Uterus (tissue), 4 donors: Measurements from ENCODE around the gene UBR7. TPM values are rescaled to one million over a fixed set of nuclear protein-coding genes. Genes with fewer than 3 reads are reported as not detected.

Experiments
- DNase-seq, 2 donors: peaks; one replicate each; pipeline ENCODE4 v3.0.0-alpha.2; 2019 to 2020
- H3K27ac ChIP-seq, 2 donors: fragments of 200-600 bp; sonication (generic); 1 replicate in 1 of 2; 2 replicates in 1 of 2; pipeline ENCODE4 v1.5.1; 2016 to 2018
- H3K27me3 ChIP-seq, 2 donors: fragments of 200-600 bp; sonication (generic); one replicate each; pipeline ENCODE4 v1.5.1; 2018 to 2019; ENCODE audit warnings: control low read depth in 1 of 2
- H3K36me3 ChIP-seq, 2 donors: fragments of 200-600 bp; sonication (generic); one replicate each; pipeline ENCODE4 v1.5.1; 2019; ENCODE audit warnings: control low read depth in 1 of 2
- H3K4me1 ChIP-seq, 2 donors: fragments of 200-600 bp; sonication (generic); one replicate each; pipeline ENCODE4 v1.5.1; 2018 to 2019; ENCODE audit warnings: control low read depth in 1 of 2
- H3K4me3 ChIP-seq, 2 donors: fragments of 200-600 bp; sonication (generic); 1 replicate in 1 of 2; 2 replicates in 1 of 2; pipeline ENCODE4 v1.5.1; 2018 to 2019; ENCODE audit warnings: mild to moderate bottlenecking in 1 of 2
- H3K9me3 ChIP-seq, 2 donors: fragments of 200-600 bp; sonication (generic); one replicate each; pipeline ENCODE4 v1.5.1; 2019; ENCODE audit warnings: control low read depth in 1 of 2
- POLR2A ChIP-seq, 2 donors: fragments of 450-650 bp; IDR thresholded peaks; one replicate each; pipeline ENCODE4 v1.6.1; 2016; ENCODE audit warnings: antibody characterized with exemption in 2 of 2, mild to moderate bottlenecking in 1 of 2, moderate library complexity in 1 of 2
- intact Hi-C: fragments of 100-400 bp; cut with DNase I; formaldehyde crosslinking; loops from one replicate; pipeline ENCODE4 v1.15.1; 2023; ENCODE audit warnings: low total_unique reads
- total RNA-seq, 4 donors: library from RNA; depleted of rRNA in 3 of 4; stranded (reverse); fragments of >200 nt in 3 of 4; gene quantifications; one replicate each; pipeline versions ENCODE4 v1.1.0 to v1.2.4, GENCODE V29; 2014 to 2023
- TF ChIP-seq, protein P1 (sequence below), 4 experiments: fragments of 200-600 bp in 2 of 4; fragments of 450-650 bp in 2 of 4; sonication (generic) in 2 of 4; IDR thresholded peaks; one replicate each; pipeline ENCODE4 v1.5.1; 2016 to 2019; ENCODE audit warnings: antibody characterized with exemption in 4 of 4, mild to moderate bottlenecking in 2 of 4, moderate library complexity in 1 of 4
- donor health status: DM: yes; HTN: yes; CAD: no.

The UBR7 gene
- total RNA-seq, 4 donors from 2014 or later = 15.6 to 55.2 (median 33.1) TPM

DNA sequence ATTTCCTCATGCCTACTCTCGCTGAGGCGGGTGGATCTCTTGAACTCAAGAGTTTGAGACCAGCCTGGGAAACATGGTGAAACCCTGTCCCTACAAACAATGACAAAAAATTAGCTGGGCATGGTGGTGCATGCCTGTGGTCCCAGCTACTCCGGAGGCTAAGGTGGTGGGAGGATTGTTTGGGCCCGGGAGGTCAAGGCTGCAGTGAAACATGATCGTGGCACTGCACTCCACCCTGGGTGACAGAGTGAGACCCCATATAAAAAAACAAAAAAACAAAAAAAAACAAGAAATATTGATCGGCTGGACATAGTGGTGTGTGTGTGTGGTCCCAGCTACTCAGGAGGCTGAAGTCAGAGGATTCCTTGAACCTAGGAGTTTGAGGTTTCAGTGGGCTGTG lies 31.6 kb upstream of the UBR7 start:
- Histone ChIP-seq H3K36me3 (no peaks in the 10 kb centered on the region), H3K27ac (no peak overlapping the region), H3K9me3 (no peaks in the 10 kb centered on the region), H3K27me3 (no peaks in the 10 kb centered on the region), H3K4me1 (no peaks in the 10 kb centered on the region), H3K4me3 (no peak overlapping the region)
- TF ChIP-seq POLR2A (IDR thresholded peaks at IDR 0.05) = no peak
- TF ChIP-seq, protein P1, sequence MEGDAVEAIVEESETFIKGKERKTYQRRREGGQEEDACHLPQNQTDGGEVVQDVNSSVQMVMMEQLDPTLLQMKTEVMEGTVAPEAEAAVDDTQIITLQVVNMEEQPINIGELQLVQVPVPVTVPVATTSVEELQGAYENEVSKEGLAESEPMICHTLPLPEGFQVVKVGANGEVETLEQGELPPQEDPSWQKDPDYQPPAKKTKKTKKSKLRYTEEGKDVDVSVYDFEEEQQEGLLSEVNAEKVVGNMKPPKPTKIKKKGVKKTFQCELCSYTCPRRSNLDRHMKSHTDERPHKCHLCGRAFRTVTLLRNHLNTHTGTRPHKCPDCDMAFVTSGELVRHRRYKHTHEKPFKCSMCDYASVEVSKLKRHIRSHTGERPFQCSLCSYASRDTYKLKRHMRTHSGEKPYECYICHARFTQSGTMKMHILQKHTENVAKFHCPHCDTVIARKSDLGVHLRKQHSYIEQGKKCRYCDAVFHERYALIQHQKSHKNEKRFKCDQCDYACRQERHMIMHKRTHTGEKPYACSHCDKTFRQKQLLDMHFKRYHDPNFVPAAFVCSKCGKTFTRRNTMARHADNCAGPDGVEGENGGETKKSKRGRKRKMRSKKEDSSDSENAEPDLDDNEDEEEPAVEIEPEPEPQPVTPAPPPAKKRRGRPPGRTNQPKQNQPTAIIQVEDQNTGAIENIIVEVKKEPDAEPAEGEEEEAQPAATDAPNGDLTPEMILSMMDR (IDR thresholded peaks at IDR 0.05) = no peak
- intact Hi-C loops = no loop called here
- DNase-seq = no peak

DNA sequence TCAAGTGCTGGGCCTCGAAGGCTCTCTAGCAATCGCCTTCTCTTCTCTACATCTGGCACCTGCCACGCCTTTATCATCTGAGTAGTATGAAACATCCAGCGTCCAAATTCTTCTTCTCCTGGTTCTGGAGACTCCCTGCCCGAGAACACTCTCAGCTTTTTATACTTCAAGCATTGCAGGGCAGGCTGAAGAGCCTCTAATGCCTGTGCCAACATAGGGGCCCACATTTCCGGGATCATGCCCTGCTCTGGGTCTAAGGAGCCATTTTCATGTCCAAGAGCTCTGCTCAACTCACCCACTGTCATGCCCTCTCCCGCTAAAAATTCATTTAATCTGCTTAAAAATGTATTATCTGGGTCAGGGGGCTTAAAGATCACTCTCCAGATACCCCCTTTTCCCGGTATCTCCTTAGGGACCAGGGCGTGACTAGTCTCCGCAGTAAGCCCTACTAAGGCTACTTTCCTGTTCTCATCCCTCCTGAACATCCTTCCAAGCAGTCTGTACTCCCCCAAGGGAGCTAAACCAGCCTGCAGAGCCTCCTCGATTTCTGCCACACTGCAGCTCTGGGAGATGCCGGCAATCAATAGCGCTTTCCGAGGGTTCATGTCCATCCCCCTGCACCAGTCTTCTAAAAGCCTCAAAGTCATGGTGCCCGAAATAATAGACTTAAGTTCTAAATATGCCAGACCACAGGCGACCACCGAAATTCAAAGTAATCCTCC lies 23.3 kb upstream of the UBR7 start:
- TF ChIP-seq, protein P1 (IDR thresholded peaks at IDR 0.05) = no peak
- TF ChIP-seq POLR2A (IDR thresholded peaks at IDR 0.05) = no peak
- DNase-seq = no peak
- peak overlapping the region; percentile 88 for H3K27ac ChIP-seq
- H3K36me3 ChIP-seq = no peaks in the 10 kb centered on the region
- peak overlapping the region; percentile 70 to 95 for H3K4me3 ChIP-seq
- H3K9me3 ChIP-seq = no peaks in the 10 kb centered on the region
- intact Hi-C loops = no loop called here
- no peaks in the 10 kb centered on the region for H3K4me1 ChIP-seq
- H3K27me3 ChIP-seq = no peaks in the 10 kb centered on the region

DNA sequence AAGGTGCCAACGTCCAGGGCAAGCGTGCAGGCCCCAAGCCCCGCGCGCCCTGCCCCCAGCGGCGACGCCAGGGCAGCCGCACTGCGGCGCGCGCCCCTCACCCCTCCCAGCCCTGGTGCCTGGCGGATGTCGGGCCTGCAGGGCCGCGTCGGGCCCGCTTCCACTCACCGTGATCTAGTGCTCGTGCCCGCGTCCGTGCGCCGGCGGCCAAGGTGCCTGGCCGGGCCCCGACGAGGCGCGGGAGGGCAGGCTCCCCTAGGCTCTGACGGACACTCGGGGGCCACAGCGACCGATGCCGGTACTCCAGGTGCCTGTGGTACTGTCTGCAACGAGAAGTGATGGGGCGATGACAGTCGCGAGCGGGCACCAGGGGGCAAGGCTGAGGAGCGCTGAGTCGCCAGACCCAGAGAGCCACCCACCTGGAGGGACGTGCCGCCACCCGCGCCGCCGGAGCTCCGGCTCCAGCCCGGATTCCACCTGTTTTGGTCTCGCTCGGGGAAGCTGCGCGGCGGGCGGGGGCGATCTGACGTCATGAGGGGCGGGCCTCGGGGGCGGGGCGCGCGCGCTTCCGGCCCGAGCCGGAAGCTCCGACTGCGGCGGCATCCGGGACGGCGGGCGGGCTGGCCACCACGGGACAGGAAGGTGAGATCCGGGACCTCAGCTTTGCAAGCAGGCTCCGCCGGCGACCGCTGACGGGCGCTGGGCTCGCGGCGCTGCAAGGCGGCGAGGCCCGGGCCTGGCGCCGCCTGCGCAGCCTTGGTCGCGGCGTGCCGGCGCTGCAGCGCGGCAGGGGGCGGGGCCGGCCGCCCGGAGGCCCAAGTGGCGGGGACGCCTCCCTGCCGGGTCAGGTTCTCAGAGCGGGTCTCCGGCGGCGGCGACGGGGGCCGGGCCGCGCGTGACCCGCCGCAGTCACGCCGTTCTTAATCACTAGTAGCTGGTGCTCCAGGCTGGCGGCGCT lies 22.4 kb upstream of the UBR7 start, which contains the start of the genes LYSET and MOAP1:
Gene LYSET (plus strand): TSS at position 927 of the 958 bp plus-strand sequence. CDS start 89 bp downstream, outside the sequence.
Gene MOAP1 (minus strand): TSS at position 507 of the 958 bp plus-strand sequence. CDS start 655 bp downstream, outside the sequence.
- no peaks in the 10 kb centered on the region for H3K36me3 ChIP-seq
- TF ChIP-seq, protein P1 (IDR thresholded peaks at IDR 0.05) = peak in 2 of 4 experiments; percentile 19 to 29
- TF ChIP-seq POLR2A (IDR thresholded peaks at IDR 0.05) = peak; percentile 35 to 77
- DNase-seq = peak; percentile 83 to 84
- H3K27me3 ChIP-seq = no peaks in the 10 kb centered on the region
- intact Hi-C loops = no loop called here
- H3K4me3 ChIP-seq = peak within 1 kb of the TSS; percentile 70 to 95
- no peaks in the 10 kb centered on the region for H3K9me3 ChIP-seq
- H3K4me1 ChIP-seq = no peaks in the 10 kb centered on the region
- peak within 1 kb of the TSS; percentile 88 for H3K27ac ChIP-seq

DNA sequence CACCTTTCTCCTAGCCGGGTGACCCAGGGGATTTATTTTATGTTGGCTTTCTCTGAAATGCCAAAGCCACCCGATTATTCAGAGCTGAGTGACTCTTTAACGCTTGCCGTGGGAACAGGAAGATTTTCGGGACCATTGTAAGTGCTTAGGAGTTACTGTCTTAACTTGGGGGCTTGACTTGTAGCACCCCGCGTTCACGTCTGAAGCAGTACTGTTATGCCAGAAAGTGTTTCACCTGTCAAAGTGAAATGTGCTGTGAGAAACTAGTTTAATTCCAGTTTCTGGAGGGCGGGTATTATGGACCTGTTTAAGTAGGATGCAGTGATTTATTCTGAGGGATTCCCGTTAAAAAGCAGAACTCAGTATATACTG lies 21.7 kb upstream of the UBR7 start:
- TF ChIP-seq, protein P1 (IDR thresholded peaks at IDR 0.05) = no peak
- no peak for TF ChIP-seq POLR2A (IDR thresholded peaks at IDR 0.05)
- Histone ChIP-seq H3K4me3 (peak overlapping the region; percentile 70 to 95), H3K4me1 (no peaks in the 10 kb centered on the region), H3K36me3 (no peaks in the 10 kb centered on the region), H3K9me3 (no peaks in the 10 kb centered on the region), H3K27ac (peak overlapping the region; percentile 88), H3K27me3 (no peaks in the 10 kb centered on the region)
- no peak for DNase-seq
- intact Hi-C loops = no loop called here
